GM19035 (cell line): ENCODE results near the gene ALS2CL.
"Not testable (repeated sequence)": the region's sequence is repeated elsewhere in the genome, so short reads cannot be mapped to it uniquely, and the experiment has no call there.

ENCODE experiments used
- ATAC-seq: cut with Tn5 transposase; IDR thresholded peaks from one replicate; pipeline ENCODE4 v1.9.1; 2021; ENCODE audit not compliant: unreplicated experiment

Gene ALS2CL, protein sequence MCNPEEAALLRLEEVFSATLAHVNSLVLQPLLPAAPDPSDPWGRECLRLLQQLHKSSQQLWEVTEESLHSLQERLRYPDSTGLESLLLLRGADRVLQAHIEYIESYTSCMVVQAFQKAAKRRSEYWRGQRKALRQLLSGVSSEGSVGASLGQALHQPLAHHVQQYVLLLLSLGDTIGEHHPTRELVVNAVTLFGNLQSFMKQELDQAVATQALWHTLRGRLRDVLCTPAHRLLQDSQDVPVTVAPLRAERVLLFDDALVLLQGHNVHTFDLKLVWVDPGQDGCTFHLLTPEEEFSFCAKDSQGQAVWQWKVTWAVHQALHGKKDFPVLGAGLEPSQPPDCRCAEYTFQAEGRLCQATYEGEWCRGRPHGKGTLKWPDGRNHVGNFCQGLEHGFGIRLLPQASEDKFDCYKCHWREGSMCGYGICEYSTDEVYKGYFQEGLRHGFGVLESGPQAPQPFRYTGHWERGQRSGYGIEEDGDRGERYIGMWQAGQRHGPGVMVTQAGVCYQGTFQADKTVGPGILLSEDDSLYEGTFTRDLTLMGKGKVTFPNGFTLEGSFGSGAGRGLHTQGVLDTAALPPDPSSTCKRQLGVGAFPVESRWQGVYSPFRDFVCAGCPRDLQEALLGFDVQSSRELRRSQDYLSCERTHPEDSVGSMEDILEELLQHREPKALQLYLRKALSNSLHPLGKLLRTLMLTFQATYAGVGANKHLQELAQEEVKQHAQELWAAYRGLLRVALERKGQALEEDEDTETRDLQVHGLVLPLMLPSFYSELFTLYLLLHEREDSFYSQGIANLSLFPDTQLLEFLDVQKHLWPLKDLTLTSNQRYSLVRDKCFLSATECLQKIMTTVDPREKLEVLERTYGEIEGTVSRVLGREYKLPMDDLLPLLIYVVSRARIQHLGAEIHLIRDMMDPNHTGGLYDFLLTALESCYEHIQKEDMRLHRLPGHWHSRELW

DNA sequence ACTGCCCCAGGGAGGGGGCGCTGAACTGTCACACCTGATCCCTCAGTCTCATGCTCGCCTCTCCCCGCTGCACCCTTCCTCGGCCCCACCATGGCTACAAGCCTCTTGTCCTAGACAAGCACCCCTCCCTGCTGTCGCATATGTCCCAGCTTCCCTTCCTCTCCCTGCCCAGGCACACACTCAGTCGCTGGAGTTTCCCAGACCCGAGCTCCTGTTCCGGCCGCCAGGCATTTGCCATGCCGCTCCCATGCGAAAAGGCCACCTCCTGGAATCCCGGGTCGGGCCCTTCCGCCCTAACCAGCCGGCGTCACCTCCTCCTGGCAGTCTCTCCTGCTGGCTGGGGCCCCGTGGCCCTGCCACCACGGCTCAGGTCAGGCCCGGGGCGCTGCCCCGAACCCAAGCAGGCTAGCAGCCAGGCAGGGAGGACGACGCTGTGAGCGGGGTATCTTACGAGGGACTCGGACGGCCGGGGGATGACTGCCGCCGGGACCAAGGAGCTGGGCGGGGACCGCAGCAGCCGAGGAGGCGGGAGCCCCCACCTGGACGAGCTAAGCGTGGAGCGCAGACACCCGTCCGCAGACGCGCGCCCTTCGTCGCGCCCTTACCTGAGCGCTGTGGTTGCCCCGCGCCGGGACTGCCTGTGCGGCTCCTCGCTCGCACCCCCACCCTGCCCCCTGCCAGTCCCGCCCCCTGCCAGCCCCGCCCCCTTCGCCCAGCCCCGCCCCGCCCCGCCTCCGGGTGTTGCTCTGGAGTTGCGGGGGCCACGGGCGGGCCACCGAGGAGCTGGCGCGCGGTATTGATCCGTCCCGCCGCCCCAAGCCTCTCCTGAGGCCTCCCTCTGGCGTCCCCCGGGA, at the start of gene ALS2CL:
ALS2CL (minus strand) TSS at position 642 of the 854 bp plus-strand sequence. CDS start 4,239 bp downstream, outside the sequence.
- ATAC-seq, result no peak

DNA sequence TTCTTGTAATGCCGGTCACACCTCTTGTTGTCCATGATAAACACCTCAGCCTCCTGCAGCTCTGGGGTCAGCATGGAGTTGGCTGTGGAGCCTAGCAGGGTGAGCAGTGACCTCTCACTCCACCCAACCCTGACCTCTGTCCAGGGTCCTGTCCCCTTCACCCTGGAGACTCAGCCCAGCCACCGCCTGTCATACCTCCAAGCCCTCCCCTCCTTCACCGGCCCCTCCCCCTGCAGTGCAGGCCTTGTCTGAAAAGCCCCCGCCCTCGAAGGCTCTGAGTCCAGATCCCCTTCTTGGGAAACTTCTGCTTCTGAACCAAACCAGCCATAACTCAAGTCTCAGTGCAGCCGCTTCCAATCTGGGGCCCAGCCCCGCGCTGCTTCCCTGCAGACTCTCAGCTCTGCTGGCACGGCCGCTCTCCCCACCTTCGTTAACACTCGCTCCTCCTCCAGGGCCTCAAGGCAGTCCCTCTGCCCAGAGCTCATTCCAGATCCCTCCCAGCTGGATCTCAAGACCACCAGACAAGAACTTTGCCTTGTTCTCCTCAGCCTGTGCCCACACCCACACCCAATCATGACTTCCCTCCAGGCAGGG, 49.6 kb upstream of the ALS2CL start:
- no peak for ATAC-seq

DNA sequence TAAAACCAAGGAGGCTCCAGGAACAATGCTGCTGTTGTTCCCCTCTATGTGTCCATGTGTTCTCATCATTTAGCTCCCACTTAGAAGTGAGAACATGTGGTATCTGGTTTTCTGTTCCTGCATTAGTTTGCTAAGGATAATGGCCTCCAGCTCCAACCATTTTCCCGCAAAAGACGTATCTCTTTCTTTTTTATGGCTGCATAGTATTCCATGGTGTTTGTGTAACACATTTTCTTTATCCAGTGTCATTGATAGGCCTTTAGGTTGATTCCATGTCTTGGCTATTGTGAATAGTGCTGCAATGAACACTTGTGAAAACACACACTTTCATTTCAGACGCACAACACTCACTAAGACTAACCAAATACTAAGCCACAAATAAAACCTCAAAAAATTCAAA, 46.1 kb upstream of the ALS2CL start:
- ATAC-seq, result not testable (repeated sequence)

DNA sequence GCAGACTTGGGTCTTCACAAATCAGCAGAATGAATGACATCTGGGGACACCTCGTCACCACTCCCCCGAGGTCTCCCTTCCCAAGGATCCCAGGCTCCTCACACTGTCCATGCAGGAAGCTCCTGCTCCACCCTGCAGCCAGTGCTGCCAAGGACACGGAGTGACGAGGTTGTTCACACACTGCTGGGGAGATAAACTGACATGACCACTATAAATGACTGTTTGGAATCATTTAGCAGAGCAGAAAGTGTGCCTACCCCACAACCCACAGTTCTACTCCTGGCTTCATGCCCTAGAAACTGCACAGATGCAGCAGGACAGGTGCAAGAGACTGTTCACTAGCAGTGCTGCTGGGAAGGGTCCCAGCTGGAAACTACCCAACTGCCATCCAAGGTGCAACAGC, 43.9 kb upstream of the ALS2CL start:
- no peak for ATAC-seq

DNA sequence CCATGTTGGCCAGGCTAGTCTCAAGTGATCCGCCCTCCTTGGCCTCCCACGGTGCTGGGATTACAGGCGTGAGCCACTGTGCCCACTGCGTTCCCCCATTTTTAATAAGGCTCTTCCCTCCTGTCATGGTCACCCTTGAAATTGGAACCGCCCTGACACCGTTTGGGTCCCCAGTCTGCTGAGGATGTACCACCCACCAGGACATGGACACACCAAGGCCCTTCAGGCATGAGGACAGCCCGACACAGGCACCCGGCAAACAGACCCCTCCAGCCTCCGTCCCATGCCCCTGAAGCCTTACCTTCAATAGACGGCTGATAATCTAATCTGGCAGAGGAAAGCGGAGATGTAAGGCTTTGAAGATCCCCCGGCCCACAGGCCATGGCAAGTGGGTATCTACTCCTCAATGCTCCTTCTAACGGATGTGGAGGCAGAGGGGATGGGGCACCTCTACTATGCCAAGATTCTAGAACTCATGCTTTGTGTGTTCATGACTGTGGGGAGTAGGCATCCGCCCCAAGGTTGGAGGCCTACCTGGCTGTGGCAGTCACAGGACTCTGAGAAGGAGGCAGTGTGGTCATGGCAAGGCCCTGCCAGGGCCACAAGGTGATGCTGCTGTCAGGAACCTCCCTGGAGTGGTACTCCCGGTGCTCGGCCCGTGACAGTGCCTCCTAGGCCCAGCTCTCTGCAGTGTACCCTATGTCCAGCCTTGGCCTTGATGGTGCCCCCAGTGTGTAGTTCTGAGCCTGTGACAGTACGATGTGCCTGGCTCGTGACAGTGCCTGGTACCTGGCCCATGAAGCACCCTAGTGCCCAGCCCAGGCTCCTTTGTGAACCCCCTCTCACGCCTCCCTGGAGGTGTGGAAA, 42.8 kb upstream of the ALS2CL start:
- no peak for ATAC-seq

DNA sequence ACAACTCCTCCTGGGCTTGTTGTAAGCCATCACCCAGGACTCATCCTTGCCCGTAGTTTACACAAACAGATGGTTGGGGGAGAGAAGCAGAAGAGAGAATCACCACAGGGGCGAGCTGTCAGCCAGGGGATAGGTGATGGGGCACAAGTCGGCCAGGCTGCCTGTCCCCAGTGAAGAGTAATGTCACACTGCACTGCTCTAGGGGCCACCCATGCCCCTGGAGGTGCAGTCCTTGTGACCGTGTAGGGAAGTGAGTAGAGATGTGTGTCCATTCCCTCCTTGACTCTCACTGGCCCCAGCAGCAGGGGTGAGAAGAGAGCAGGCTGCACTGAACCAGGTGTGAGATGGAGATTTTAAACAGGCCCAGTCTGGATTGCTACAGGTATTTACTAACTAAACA, 41.3 kb upstream of the ALS2CL start:
- no peak for ATAC-seq

DNA sequence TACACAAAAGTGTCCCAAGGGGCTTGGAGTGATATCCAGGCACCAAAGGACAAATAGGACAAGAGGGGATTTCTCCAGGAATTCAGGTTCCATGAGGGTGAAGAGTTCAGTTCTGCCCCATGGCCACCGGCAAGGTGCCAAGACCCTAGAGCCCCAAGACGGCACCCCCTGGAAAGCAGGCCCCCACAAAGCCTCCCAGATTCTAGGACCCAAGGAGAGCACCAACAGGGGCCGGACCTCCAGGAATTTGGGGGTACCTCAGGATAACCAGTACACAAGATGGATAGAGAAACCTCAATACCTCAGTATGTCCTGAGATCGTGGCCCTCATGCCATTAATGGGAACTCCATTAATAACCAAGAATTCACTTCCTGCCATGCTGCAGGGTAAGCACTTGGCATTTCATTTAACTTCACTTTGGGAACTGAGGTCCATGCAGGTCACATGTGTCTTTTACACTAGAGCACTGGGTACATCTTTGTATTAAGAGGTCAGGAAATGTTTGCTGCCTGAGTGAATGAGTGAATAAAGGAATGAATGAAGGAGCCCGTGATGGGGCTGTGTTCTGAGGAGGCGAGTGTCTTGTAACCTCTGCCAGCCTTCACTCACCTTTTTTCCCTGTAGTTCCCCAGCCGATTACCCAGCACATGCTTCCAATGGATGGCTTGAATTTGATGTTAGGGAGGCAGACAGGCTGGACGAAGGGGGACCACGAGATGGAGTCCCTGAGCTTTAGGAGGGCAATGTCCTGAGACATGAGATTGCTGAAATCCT, 39.7 kb upstream of the ALS2CL start:
- ATAC-seq, result no peak

DNA sequence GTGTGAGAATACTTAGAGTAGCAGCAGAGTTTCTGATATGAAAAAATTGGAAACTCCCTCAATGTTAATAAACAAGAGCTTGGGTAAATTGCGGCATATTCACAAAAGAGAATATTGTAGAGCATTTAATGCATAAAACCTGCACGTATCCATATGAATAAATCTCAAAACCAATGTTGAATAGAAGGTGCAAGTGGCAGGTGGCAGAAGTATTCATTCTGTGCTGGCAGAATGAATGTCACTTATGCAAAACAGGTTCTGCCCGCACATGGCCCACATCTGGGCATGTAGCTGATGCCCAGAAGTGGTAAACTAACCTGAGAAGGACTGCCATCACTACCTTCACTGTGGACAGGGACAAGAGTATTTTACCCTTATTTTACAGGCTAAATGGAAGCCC, 38.3 kb upstream of the ALS2CL start:
- no peak for ATAC-seq

DNA sequence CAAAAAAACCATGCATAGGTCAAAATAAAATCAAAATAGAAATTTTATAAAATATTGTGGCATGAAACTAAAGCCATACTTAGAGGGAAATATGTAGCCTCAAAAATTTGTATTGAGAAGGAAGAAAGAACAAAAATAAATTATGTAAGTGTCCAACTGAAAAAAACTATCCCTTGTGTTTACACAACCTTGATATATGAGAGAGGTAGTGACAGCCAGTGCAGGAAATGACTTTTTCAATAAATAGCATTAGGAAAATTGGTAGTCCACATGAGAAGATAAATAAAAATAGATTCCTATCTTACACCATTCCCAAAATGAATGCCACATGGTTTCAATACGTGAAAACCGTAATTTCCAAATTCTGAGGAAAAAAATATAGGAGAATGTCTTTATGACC, 37.3 kb upstream of the ALS2CL start:
- ATAC-seq, result no peak

DNA sequence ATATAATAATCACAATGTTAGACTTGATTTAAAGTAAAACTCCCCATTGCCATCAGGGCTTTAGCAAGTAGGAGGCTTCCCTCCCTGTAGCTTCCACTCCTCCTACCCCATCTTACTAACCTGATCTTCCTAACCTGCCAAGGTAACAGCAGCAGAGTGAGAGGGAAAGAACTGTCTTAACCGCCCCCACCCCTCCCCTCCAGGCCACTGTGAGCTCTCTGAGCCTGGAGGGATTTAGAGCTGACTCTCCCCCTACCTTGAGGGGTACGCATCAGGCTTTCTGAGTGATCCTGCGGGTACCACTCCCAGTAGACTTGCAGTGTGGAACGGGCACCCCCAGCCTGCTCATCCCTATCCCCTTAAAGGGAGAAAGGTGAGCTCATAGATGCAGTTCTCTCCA, 35.6 kb upstream of the ALS2CL start:
- ATAC-seq, result no peak

DNA sequence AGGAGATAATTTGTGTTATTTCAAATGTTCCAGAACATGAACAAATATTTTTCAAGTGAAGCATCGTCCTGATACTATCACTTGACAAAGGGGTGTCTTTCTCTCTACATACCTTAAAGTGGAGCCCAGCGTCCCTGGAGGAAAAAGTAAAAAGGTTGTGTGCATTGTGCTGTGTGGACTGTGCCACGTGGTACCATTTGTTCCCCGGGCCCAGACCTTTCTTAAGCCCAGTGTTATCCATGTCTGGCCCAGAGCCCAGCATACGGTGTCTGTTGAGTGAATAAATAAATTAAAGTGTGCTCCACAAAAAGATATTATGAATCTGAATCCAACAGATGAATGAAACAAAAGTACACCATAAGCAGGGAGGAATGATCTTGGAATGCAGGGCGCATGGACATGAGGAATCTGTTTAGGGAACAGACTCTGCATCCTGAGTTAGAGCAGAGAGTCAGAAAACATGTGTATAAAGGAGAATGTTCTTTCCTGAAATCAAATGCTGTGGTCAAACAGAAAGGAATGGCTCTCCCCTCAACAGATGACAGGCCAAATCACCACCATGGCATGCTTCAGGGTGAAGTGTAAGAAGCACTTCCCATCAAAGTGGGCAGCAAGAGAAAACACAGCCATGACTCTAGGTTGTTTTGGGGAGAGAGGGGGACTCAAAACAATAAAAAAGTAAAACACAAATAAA, 32.3 kb upstream of the ALS2CL start:
- no peak for ATAC-seq

DNA sequence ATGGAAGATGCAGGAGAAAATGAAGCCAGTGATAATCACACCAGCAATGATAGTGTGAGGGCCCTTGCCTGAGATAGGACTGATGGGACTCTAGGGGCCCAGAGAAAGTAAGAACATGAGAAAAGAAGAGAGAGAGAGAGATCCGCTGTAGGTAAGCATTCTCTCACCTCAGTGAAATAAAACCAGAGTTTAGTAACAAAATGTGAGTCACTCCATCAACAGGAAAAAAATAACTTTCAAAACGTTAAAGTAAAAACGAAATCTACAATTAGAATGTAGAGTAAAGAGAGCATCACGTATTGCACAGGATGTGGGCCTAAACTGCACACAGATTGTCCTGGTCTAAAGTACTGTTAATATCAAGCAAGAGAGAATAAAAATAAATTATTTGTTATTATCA, 30.9 kb upstream of the ALS2CL start:
- no peak for ATAC-seq

DNA sequence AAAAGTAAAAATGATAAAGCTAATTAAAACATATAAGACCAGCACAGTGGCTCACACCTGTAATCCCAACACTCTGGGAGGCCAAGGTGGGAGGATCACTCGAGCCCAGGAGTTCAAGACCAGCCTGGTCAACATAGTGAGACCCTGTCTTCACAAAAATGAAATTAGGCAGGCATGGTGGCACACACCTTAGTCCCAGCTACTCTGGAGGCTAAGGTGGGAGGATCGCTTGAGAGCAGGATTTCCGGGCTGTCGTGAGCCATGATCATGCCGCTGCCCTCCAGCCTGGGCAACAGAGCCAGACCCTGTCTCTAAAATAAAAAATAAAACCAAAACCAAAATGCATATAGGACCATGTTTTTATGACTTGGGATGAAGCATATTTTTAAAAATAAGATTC, 29.0 kb upstream of the ALS2CL start:
- no peak for ATAC-seq

DNA sequence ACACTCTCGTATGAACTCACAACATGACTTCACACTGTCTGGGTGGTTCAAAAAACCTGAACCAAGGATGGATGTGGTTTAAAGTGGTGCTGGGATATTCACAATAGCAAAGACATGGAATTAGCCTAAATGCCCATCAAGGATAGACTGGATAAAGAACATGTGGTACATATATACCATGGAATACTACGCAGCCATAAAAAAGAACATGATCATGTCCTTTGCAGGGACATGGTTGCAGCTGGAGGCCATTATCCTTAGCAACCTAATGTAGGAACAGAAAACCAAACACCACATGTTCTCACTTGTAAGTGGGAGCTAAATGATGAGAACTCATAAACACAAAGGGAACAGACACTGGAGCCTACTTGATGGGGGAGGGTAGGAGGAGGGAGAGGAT, 27.5 kb upstream of the ALS2CL start:
- no peak for ATAC-seq

DNA sequence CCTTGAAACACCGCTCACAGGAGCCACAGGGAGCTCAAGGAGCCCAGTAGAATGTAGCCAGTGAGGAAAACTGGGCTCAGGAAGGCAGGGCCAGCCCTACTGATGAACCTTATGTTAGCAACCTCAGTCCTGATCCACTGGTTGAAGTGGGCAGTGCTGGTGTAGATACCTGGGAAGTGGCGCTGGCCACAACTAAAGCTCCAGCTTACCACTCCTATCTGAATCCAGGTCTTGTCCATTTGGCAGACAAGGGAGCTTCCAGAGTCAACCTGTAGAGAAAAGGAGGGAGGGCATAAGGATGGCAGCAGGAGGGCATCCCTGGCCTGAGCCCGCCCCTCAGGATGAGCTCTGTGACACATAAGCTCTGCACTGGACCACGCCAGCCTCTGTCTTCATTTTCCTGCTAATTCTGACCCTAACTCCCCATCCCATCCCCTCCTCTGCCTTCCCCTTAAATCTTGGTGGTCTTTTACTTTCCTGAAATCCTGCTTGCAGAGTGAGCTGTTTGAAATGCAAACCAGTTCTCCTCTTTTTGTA, 26.3 kb upstream of the ALS2CL start:
- no peak for ATAC-seq

DNA sequence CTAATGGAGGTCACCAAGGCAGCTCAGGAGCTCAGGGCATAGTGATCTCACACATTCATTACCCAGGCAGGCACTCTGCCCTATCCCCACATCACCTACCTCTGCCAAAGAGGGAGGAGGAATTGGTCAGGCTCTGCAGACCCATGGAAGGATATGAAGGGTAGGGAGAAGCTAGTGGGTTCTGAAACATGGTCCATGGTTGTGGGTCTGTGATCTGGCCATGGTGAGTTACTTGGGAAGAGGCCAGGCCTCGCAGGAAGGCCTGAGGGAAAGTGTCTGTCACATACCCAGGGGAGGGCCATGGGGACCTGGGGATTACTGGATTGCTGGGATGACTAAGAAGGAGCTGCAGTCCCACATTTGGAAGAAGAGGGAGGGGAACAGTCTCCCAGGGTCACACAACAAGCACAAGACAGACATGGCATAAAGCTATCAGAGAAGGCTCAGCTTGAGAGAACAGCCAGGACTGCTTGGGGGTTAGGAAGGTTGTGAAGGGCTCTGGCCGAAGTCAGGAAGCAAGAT, 25.6 kb upstream of the ALS2CL start:
- ATAC-seq, result no peak

DNA sequence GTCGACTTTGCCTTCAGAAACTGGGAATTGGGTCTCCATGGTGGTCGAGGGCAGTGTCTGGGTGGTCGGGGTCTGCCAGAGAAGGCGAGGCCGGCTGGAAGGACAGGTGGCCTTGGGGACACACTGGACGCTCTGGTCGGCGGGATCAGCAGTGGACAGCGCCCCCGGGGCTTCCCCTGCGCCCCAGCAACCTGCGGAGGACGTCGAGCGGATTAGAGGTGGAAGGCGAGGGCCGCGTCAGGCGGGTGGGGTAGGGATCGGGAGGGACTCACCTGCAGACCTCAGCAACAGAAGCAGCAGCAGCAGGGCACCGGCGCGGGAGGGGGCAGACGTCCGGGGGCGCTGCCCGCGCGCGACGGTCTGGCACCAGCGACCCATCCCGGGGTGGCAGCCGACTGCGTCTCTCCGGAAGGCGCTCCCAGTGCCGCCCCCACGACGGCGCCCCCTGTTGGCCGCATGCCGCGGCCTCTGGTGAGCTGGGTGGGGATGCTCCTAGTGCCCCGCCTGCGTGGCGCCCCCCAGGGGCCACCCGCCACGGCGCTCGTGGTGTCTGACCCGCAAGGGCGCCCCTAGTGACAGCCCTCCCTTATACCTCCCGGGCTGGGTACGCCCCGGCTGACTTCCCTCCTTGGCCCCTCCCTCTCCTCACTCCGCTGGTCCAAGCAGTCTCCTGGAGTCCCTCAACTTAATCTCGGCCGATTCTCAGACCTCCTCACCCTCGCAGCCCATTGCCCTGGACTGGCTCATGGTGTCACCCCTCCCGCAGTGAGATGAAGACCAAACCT, 24.2 kb upstream of the ALS2CL start, which contains the start of gene PRSS50:
PRSS50 (minus strand) TSS at position 423 of the 785 bp plus-strand sequence; CDS start at position 378, 45 bp downstream.
- ATAC-seq, result no peak
